Esophagus muscularis mucosa (tissue), 4 donors: Measurements from ENCODE around the gene MAB21L2.

ENCODE experiments used
- CTCF ChIP-seq, 3 experiments: fragments of 200-600 bp in 2 of 3; fragments of 450-650 bp in 1 of 3; sonication (generic) in 2 of 3; IDR thresholded peaks; one replicate each; pipeline ENCODE4 v1.5.1; 2017 to 2019; ENCODE audit warnings: antibody characterized with exemption in 3 of 3, mild to moderate bottlenecking in 2 of 3, moderate library complexity in 1 of 3
- EP300 ChIP-seq: sonication (generic); formaldehyde crosslinking; IDR thresholded peaks from one replicate; pipeline ENCODE4 v1.6.1; 2017; ENCODE audit warnings: antibody characterized with exemption
- POLR2A ChIP-seq: fragments of 450-650 bp; IDR thresholded peaks from one replicate; pipeline ENCODE4 v1.6.1; 2017; ENCODE audit warnings: antibody characterized with exemption, moderate library complexity, mild to moderate bottlenecking, low read depth
- POLR2AphosphoS5 ChIP-seq, 2 donors: sonication (generic); formaldehyde crosslinking; IDR thresholded peaks; one replicate each; pipeline ENCODE4 v1.6.1; 2017; ENCODE audit warnings: antibody characterized with exemption in 2 of 2

- TF ChIP-seq EP300, result no peak
- TF ChIP-seq POLR2A, result no peak
- TF ChIP-seq CTCF (IDR thresholded peaks at IDR 0.05), result no peak
- TF ChIP-seq POLR2AphosphoS5 (IDR thresholded peaks at IDR 0.05), result no peak
Observed at GRCh38 chr4:150580306-150580705, 1.6 kb upstream of the MAB21L2 start.
